OCI-LY3 (cell line): Measurements from ENCODE around the gene PIK3C2B.

Experiments used
- H2AFZ ChIP-seq: fragments of 200-600, 300-600 bp; shearing (Covaris generic); 2 replicates; pipeline ENCODE4 v1.6.0; 2014; ENCODE audit warnings: antibody characterized with exemption, low read depth, low read length
- H3K27ac ChIP-seq: fragments of 200-600, 300-600 bp; sonication (generic); 2 replicates; pipeline ENCODE4 v1.5.1; 2014; ENCODE audit warnings: mild to moderate bottlenecking, low read length, moderate library complexity, mixed read lengths
- H3K27me3 ChIP-seq: fragments of 200-600, 300-600 bp; sonication (generic); 2 replicates; pipeline ENCODE4 v1.6.1; 2014; ENCODE audit warnings: low read depth, low read length, mixed read lengths
- H3K36me3 ChIP-seq: fragments of 200-600, 300-600 bp; sonication (generic); replicated peaks from 2 replicates; pipeline ENCODE3; 2014; ENCODE audit warnings: low read depth, low read length, mixed read lengths
- H3K4me1 ChIP-seq: fragments of 300-600, 200-600 bp; sonication (generic); 2 replicates; pipeline ENCODE4 v1.6.1; 2014; ENCODE audit warnings: low read length, mixed read lengths
- H3K4me2 ChIP-seq: fragments of 200-600, 300-600 bp; sonication (generic); 2 replicates; pipeline ENCODE4 v1.6.1; 2014; ENCODE audit warnings: low read length, mixed read lengths
- H3K4me3 ChIP-seq: fragments of 300-600, 200-600 bp; sonication (generic); 2 replicates; pipeline ENCODE4 v1.5.1; 2014; ENCODE audit warnings: antibody characterized with exemption, mild to moderate bottlenecking, low read length, moderate library complexity
- H3K79me2 ChIP-seq: fragments of 300-600, 200-600 bp; shearing (Covaris generic); 2 replicates; pipeline ENCODE4 v1.6.1; 2014; ENCODE audit warnings: mild to moderate bottlenecking, low read length, mixed read lengths
- H3K9ac ChIP-seq: fragments of 300-600, 200-600 bp; shearing (Covaris generic); 2 replicates; pipeline ENCODE4 v1.6.0; 2014; ENCODE audit warnings: mild to moderate bottlenecking, low read length, moderate library complexity
- H3K9me3 ChIP-seq: fragments of 200-600, 300-600 bp; shearing (Covaris generic); 2 replicates; pipeline ENCODE4 v1.6.1; 2014; ENCODE audit warnings: low read length, mixed read lengths; ENCODE audit not compliant: insufficient read depth
- H4K20me1 ChIP-seq: fragments of 200-600, 300-600 bp; sonication (generic); 2 replicates; pipeline ENCODE4 v1.6.1; 2016; ENCODE audit warnings: low read length, mixed read lengths; ENCODE audit not compliant: insufficient read depth
- CTCF ChIP-seq: fragments of 200-600, 300-600 bp; sonication (generic); IDR thresholded peaks from 2 replicates; pipeline ENCODE4 v1.5.1; 2014; ENCODE audit warnings: antibody characterized with exemption, low read length, low read depth
- EZH2phosphoT487 ChIP-seq: fragments of 200-600 bp; shearing (Covaris generic); IDR thresholded peaks from 2 replicates; pipeline ENCODE4 v1.6.1; 2018; ENCODE audit warnings: antibody characterized with exemption, mixed run types, low read depth

Gene PIK3C2B

GRCh38 chr1:204468766-204469302 lies 25.8 kb downstream of the PIK3C2B start:
- Histone ChIP-seq H3K27ac (no peak overlapping the region), H3K4me1 (peaks cover 19% of the 10 kb centered on the region)

GRCh38 chr1:204468206-204468605 lies 26.4 kb downstream of the PIK3C2B start:
- no peaks in the 10 kb centered on the region for H3K27me3 ChIP-seq
- H4K20me1 ChIP-seq = peaks cover 4% of the 10 kb centered on the region; the same call in 1 of the 2 replicates
- no peak overlapping the region for H3K27ac ChIP-seq
- no peak overlapping the region for H3K9ac ChIP-seq
- H2AFZ ChIP-seq = no peak overlapping the region
- H3K9me3 ChIP-seq = no peaks in the 10 kb centered on the region
- no peak overlapping the region for H3K4me2 ChIP-seq
- H3K79me2 ChIP-seq = no peaks in the 10 kb centered on the region
- no peak overlapping the region for H3K4me3 ChIP-seq
- peaks cover 32% of the 10 kb centered on the region for H3K36me3 ChIP-seq
- H3K4me1 ChIP-seq = peaks cover 19% of the 10 kb centered on the region
- no peak for TF ChIP-seq EZH2phosphoT487
- no peak for TF ChIP-seq CTCF

More at GRCh38 chr1:204468766-204469302, 25.8 kb downstream of the PIK3C2B start:
- H3K9ac ChIP-seq = no peak overlapping the region
- no peak overlapping the region for H3K4me3 ChIP-seq
- no peaks in the 10 kb centered on the region for H3K79me2 ChIP-seq
- H3K36me3 ChIP-seq = peaks cover 32% of the 10 kb centered on the region
- H3K9me3 ChIP-seq = no peaks in the 10 kb centered on the region
- TF ChIP-seq EZH2phosphoT487 (no peak), CTCF (no peak)
- no peak overlapping the region for H3K4me2 ChIP-seq
- no peak overlapping the region for H2AFZ ChIP-seq
- H4K20me1 ChIP-seq = peaks cover 4% of the 10 kb centered on the region; the same call in 1 of the 2 replicates
- no peaks in the 10 kb centered on the region for H3K27me3 ChIP-seq

GRCh38 chr1:204466416-204467405 lies 27.9 kb downstream of the PIK3C2B start:
- H3K4me1 ChIP-seq = peaks cover 19% of the 10 kb centered on the region
- no peak overlapping the region for H2AFZ ChIP-seq
- H3K4me3 ChIP-seq = no peak overlapping the region
- TF ChIP-seq CTCF (no peak), EZH2phosphoT487 (no peak)
- H3K36me3 ChIP-seq = peaks cover 38% of the 10 kb centered on the region
- H3K79me2 ChIP-seq = no peaks in the 10 kb centered on the region
- no peaks in the 10 kb centered on the region for H4K20me1 ChIP-seq
- no peak overlapping the region for H3K9ac ChIP-seq
- H3K4me2 ChIP-seq = peak overlapping the region; percentile 26
- H3K27me3 ChIP-seq = no peaks in the 10 kb centered on the region
- no peak overlapping the region for H3K27ac ChIP-seq
- H3K9me3 ChIP-seq = no peaks in the 10 kb centered on the region
